NCI-H1092 treated with DMSO at 0.1 percent for 48 hours (cell line): Measurements from ENCODE around the gene OLFML3.
"Not testable (repeated sequence)": the region's sequence is repeated elsewhere in the genome, so short reads cannot be mapped to it uniquely, and the experiment has no call there.

ENCODE experiments used
- DNase-seq: peaks from one replicate; lab custom pipeline; 2025; lab: John Stamatoyannopoulos, UW

Gene OLFML3

DNA sequence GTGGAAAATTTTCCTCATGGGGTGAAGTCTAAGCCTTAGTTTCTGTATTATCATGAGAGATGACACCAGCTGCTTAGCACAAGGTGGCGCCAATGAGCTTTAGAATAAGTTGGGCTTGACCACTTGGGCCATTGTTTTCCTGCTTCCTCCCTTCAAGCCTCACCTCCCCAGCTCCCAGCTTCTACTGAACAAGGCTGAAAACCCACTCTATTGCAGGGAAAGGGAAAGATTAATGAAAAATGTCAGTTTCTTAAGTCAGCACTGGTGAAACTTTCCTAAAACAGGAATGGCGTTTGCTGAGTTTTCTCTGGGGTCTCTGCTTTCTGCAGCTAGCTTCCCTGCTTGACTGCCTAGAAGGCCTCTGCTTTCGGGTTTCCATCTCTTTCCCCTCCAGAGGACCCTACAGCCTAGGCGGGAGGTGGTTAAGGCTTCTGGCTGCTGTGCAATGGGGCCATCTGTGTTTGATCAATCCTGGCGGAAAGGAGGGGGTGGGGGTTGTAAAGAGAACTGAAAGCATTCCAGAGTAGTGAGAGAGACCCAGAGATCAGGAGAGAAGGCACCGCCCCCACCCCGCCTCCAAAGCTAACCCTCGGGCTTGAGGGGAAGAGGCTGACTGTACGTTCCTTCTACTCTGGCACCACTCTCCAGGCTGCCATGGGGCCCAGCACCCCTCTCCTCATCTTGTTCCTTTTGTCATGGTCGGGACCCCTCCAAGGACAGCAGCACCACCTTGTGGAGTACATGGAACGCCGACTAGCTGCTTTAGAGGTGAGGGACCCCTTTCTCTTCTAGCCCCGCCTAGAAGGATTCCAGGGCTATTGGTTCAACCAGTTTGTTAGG, at the start of gene OLFML3:
TSS of gene OLFML3 (plus strand) at position 612 of the 840 bp plus-strand sequence. CDS start at position 655, 43 bp downstream.
- DNase-seq = peak; percentile 77

DNA sequence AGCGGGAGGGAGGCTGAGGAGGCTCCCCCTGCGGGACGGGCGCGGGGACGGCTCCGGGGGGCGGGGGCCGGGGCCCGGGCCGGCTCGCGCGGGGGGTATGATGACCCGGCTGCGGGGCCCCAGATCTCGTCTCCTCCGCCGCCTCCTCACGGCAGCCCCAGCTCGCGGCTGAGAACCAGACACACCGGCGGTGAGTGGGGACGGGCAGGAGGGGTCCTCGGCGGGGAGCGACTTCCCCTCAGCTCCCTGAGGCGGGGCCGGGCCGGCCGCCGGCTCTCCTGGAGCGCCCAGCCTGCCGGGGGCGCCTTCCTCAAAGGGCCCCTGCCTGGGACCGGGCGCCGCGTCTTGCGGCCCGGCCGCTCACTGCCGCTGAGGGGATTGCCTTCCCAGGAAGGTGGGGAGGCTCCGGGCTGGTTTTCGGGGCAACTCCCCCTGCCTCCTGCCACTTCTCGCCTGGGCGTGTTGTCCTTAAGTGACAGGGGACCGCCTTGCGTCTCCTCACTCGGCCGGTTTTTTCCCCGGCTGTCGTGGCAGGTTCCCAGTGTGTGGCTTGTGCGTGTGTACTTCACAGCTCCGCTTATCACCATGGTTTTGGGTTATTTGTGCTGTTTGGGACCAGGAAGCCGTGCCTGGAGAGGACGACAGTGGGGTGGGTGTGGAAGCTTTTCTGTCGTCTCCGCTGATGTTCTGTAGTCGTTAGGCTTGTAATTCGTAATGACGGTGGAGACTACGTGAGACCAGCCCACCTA, 49.4 kb upstream of the OLFML3 start:
- DNase-seq = no peak

DNA sequence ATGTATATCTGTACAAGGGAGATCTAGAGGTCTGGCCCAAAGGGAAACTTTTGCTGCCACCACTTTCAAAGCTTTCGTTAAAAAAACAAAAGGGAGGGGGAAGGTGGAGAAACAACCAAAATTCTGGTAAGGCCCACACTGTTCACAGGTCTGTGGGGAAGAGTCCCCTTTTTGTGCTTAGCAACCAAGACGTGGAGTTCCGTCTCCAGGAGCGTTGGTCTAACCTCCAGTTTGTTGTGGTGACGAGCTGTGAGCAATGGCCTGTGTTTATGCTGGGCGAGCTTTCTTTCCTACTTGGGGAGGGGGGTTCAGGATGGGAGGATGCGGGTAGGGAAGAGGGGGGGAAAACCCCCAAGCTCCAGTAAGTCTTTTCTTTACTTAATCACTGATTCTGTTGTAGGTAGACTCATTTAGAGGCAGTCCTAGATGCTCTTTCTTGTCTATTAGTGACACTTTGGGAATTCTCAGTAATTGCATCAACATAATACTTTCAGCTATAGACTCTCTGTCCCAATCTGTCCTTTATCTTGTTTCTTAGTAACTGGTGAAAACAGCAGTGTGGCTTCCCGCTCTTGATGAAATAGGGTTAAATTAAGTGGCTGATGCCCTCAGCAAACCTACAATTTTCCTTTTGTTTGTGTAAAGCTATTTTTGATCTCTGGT, 48.6 kb upstream of the OLFML3 start:
- DNase-seq = no peak

GRCh38 chr1:113931451-113931851, 47.8 kb upstream of the OLFML3 start:
- no peak for DNase-seq

DNA sequence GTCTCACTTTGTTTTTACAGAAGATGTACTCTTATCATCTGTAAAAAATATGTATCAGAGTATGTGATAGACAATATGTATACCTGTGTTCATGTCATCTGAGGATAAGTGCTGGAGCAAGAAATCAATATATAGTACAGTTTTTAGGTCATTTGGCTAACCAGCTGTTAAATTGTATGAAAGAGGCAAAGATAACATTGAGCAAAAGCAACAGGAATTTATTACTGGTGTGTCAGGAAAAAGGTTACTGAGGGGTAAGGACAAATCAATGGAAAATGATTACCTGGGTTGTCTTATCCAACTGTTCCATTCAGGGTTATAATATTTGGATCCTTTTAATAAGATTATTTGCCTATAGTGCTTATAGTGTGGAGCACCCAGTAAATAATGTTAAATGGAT, 45.3 kb upstream of the OLFML3 start:
- DNase-seq = no peak

DNA sequence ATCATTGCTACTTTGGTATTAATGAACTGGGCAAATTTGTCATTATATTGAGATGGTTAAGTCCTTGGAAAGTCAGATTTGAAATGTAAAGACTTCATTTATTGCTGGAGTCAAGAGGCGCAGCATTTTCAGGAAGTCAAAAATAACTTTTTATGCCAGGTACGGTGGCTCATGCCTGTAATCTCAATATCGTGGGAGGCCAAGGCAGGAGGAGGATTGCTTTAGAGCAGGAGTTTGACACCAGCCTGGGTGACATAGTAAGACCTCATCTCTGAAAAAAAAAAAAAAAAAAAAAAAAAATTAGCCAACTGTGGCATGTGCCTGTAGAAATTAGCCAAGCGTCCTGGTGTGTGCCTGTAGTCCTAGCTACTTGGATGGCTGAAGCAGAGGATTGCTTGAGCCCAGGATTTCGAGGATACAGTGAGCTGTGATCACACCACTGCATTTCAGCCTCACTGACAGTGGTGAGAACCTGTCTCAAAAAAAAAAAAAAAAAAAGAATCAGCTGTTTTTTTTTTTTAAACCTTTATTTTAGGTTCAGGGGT, 44.7 kb upstream of the OLFML3 start:
- DNase-seq = no peak

DNA sequence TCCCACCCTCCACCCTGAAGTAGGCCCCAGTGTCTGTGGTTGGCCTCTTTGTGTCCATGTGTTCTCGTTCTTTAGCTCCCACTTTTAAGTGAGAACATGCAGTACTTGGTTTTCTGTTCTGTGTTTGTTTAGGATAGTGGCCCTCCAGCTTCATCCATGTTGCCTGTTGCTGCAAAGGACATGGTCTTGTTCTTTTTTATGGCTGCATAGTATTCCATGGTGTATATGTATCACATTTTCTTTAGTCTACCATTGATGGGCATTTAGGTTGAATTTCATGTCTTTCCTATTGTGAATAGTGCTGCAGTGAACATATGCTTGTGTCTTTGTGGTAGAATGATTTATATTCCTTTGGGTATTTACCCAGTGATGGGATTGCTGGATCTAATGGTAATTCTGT, 44.1 kb upstream of the OLFML3 start:
- no peak for DNase-seq

- DNase-seq = no peak
Observed at GRCh38 chr1:113935970-113936369, 43.3 kb upstream of the OLFML3 start.

- no peak for DNase-seq
Observed at GRCh38 chr1:113937146-113937545, 42.1 kb upstream of the OLFML3 start.

GRCh38 chr1:113938192-113938591, 41.1 kb upstream of the OLFML3 start:
- no peak for DNase-seq

DNA sequence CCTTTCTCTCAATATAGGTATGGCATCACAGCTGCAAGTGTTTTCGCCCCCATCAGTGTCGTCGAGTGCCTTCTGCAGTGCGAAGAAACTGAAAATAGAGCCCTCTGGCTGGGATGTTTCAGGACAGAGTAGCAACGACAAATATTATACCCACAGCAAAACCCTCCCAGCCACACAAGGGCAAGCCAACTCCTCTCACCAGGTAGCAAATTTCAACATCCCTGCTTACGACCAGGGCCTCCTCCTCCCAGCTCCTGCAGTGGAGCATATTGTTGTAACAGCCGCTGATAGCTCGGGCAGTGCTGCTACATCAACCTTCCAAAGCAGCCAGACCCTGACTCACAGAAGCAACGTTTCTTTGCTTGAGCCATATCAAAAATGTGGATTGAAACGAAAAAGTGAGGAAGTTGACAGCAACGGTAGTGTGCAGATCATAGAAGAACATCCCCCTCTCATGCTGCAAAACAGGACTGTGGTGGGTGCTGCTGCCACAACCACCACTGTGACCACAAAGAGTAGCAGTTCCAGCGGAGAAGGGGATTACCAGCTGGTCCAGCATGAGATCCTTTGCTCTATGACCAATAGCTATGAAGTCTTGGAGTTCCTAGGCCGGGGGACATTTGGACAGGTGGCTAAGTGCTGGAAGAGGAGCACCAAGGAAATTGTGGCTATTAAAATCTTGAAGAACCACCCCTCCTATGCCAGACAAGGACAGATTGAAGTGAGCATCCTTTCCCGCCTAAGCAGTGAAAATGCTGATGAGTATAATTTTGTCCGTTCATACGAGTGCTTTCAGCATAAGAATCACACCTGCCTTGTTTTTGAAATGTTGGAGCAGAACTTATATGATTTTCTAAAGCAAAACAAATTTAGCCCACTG, 38.7 kb upstream of the OLFML3 start:
- no peak for DNase-seq

DNA sequence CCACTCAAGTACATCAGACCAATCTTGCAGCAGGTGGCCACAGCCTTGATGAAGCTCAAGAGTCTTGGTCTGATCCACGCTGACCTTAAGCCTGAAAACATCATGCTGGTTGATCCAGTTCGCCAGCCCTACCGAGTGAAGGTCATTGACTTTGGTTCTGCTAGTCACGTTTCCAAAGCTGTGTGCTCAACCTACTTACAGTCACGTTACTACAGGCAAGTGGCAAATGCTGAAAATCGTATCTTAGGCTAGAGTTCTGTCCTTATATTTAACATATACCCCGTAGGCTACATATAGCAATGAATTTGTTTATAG, 38.1 kb upstream of the OLFML3 start:
- no peak for DNase-seq

DNA sequence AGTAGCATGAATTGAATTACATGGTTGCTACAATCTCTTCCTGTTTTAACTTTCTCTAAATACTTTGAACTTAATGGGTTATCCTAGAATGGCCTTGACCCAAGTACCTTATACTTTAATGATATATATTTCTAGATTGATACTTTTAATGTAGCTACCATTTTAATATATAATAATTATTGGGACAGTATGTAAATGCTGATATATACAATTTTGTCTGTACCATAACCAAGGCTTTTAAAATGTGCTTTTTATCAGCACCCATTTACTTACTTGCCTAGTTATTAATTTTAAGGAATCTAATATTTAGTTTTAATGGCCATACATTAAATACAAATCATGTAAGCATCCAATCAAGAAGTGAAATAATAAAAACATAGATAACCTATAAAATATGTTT, 36.7 kb upstream of the OLFML3 start:
- no peak for DNase-seq

DNA sequence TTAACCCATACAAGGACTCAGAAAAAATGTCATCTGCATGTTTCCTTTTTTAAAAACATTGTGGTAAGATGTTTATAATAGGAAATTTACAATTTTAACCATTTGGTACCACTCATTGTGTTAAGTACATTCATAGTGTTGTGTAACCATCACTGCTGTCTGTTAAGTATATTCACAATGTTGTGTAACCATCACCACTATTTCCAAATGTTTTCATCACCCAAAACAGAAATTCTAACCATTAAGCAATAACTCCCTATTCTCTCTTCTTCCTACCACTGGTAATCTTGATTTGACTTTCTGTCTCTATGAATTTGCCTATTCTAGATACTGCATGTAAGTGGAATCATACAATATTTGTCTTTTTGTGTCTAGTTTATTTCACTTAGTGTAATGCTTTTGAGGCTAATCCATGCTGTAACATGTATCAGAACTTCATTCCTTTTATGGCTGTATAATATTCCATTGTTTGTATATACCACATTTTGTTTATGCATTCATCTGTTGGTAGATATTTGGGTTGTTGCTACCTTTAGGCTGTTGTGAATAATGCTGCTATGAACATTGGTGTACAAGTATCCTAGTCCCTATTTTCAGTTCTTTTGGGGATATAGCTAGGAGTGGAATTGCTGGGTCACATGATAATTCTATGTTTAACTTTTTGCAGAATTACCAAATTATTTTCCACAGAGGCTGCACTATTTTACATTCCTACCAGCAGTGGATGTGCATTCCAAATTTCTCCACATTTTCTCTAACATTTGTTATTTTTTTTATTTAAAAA, 36.1 kb upstream of the OLFML3 start:
- DNase-seq = no peak

DNA sequence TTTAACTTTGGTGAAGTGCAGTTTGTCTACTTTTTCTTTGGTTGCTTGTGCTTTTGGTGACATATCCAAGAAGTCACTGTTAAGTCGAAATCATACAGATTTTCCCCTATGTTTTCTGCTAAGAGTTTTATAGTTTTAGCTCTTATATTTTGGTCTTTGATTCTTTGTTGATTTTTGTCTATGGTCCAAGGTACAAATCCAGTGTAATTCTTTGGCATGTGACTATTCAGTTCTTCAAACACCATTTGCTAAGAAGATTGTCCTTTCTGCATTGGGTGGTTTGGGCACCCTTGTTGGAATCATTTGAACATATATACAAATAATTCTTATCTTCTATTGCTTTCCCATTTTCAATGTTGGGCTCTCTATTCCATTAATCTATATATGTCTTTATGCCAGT, 33.9 kb upstream of the OLFML3 start:
- DNase-seq = no peak

- DNase-seq = no peak
Observed at GRCh38 chr1:113946112-113946511, 33.2 kb upstream of the OLFML3 start.

- DNase-seq = no peak
Observed at GRCh38 chr1:113946678-113947387, 32.4 kb upstream of the OLFML3 start.

DNA sequence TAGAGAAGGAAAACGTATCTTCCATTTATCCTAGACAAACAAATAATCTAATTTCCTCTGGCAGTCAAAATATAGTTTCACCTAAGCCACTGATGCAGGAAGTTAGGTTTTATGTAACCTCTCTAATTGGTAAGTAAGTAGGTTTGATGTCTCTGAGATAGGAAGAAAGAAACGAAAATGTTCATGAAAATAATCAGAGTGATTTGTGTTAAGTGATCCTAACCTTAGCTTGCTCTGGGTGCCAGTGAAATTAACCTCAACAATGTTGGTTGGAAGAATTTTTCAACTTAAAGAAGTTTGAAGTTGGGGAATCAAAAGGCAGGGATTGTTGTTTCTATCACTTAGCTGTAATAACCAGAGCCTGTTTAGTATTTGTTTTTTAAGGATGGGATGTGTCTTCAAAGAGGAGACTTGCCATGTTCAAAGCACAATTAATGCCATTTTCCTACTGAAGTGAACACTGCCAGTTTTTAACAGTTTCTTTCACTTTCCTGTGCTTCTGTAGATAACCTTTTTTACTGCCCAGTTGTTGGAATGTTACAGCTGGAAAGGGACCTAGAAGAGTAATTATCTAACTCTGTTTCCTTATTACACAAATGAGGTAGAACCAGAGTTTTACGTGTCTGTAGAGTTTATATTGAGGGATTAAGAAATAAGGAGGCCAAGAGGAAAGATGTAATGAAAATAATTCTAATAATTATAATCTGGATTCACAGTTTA, 31.7 kb upstream of the OLFML3 start:
- no peak for DNase-seq

- DNase-seq = not testable (repeated sequence)
Observed at GRCh38 chr1:113948151-113948550, 31.1 kb upstream of the OLFML3 start.

- DNase-seq = no peak
Observed at GRCh38 chr1:113949007-113949406, 30.3 kb upstream of the OLFML3 start.
